ENCODE measurements around the gene GGA3. TPM values are rescaled to one million over a fixed set of nuclear protein-coding genes. Genes with fewer than 3 reads are reported as not detected.
A peak's percentile ranks its signal among the peaks of the same experiment; 100 is the strongest.

GGA3 gene
- total RNA-seq, 6 donors from 2014 or later, result 32.3 to 139 (median 55.4) TPM

DNA sequence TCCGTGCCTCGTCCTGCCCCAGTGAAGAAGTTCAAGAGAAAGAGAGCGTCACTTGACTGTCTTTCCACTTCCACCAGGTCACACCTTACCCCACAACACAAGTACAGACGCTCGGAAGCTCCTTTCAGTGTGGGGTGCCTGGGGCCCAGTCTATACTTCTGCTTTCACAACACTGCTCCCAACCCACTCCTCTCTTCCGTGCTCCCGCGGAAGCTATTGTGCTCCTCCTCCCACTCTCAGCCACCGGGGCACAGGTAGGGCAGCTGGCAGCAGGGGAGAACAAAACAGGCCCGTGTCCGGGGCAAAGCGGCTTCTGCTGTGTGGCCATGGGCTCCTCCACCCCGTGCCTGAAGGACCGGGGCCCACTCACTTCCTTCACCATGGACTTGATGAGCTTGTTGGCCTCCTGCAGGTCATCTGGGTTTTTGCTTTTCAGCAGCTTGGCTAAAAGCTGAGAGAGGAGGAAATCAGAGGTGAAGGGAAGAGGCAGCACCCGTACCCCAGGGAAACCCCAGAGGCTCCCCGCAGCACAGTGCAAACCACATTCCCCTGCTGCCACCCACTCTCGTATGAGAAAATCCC lies 18.9 kb downstream of the GGA3 start:
- Histone ChIP-seq H3K9me3 (no peaks in the 10 kb centered on the region), H3K27me3 (no peaks in the 10 kb centered on the region), H3K27ac (no peak overlapping the region), H3K4me1 (peaks cover 0 to 27% (median 0%) of the 10 kb centered on the region in 4 donors), H3K4me3 (no peak overlapping the region), H3K36me3 (peaks cover 47 to 93% (median 89%) of the 10 kb centered on the region in 4 donors)
- ATAC-seq (ENCODE audit: low FRiP score in 2 of 2) (no peak), DNase-seq (peak in 1 of 2 donors; percentile 59)
- TF ChIP-seq CTCF (IDR thresholded peaks at IDR 0.05), result no peak
- no peak for TF ChIP-seq EP300 (IDR thresholded peaks at IDR 0.05)
- TF ChIP-seq POLR2AphosphoS5 (IDR thresholded peaks at IDR 0.05), result no peak
- no peak for TF ChIP-seq POLR2A (IDR thresholded peaks at IDR 0.05)
- WGBS, 2 donors, result 80 to 82% methylated on average over 11 to 17 of the region's 17 CpGs

DNA sequence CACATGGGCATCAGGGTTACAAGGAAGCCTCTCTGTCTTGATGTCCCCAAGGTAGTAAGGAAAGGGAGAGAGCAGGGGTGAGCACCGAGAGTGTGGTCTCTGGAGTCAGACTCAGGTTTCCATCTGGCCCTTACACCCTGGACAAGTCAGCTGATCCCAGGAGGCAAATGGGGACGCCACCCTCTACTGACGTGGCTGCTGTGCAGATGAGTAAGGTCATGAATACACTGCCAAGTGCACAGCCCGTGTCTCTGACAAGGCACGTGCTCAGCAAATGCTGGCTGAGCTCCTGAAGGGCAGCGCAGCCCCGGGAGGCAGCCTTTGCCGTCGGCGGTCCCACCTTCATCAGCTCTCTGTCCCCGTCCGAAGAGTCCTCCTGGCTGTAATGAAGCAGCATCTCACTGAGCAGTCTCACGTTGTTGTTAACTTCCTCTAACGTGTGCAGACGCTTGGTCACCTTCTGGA lies 19.4 kb downstream of the GGA3 start:
- Histone ChIP-seq H3K36me3 (peaks cover 47 to 98% (median 94%) of the 10 kb centered on the region in 4 donors), H3K4me1 (peaks cover 0 to 27% (median 0%) of the 10 kb centered on the region in 4 donors), H3K27me3 (no peaks in the 10 kb centered on the region), H3K4me3 (no peak overlapping the region), H3K27ac (no peak overlapping the region), H3K9me3 (no peaks in the 10 kb centered on the region)
- 83 to 85% methylated on average over 9 to 15 of the region's 15 CpGs for WGBS, 2 donors
- TF ChIP-seq EP300 (IDR thresholded peaks at IDR 0.05) (no peak), POLR2AphosphoS5 (IDR thresholded peaks at IDR 0.05) (no peak), CTCF (IDR thresholded peaks at IDR 0.05) (no peak), POLR2A (IDR thresholded peaks at IDR 0.05) (no peak)
- ATAC-seq (ENCODE audit: low FRiP score in 2 of 2) (peak in 1 of 2 donors; percentile 71), DNase-seq (peak in 1 of 2 donors; percentile 44)

DNA sequence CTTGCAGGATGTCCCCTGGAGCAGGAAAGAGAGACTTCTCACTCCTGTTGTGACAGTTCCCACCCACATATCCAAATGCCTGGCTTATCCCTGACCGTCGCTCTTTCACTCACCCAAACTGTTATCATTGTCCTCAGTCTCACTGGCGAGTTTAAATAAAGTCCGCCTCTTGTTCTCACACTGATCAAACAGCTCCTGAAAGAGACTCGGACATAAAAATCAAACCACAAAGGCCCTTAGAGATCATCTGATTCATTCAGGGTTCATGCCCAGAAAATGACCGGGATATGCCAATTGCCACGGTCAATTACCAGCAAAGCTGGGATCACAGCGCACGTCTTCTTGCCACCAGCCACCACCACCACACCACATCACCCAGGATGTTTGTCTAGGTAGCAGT lies 19.9 kb downstream of the GGA3 start:
- peaks cover 0 to 27% (median 0%) of the 10 kb centered on the region in 4 donors for H3K4me1 ChIP-seq
- no peak overlapping the region for H3K27ac ChIP-seq
- no peak for TF ChIP-seq CTCF (IDR thresholded peaks at IDR 0.05)
- TF ChIP-seq EP300 (IDR thresholded peaks at IDR 0.05), result no peak
- no peak for TF ChIP-seq POLR2AphosphoS5 (IDR thresholded peaks at IDR 0.05)
- TF ChIP-seq POLR2A (IDR thresholded peaks at IDR 0.05), result no peak
- no peak overlapping the region for H3K4me3 ChIP-seq
- H3K27me3 ChIP-seq, result no peaks in the 10 kb centered on the region
- no peaks in the 10 kb centered on the region for H3K9me3 ChIP-seq
- WGBS, 2 donors, result 95% methylated on average over 9 of the region's 9 CpGs
- peaks cover 49 to 100% (median 99%) of the 10 kb centered on the region in 4 donors for H3K36me3 ChIP-seq
- peak in 1 of 2 donors; percentile 4 for ATAC-seq (ENCODE audit: low FRiP score in 2 of 2)
- no peak for DNase-seq

DNA sequence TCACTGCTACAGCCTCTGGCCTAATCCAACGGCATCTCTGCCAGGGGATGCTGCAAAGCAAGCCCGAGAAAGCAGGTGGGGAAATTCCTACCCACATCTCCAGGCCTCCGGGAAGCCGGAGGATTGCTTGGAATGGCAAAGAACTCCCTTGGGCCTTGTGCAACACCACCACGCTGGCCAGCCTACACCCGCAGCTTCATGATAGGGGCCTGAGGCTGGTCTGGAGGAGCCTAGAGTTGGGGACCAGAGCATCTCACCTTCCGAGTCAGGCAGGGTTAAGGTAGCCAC lies 20.3 kb downstream of the GGA3 start:
- Histone ChIP-seq H3K27ac (no peak overlapping the region), H3K4me1 (peaks cover 0 to 27% (median 0%) of the 10 kb centered on the region in 4 donors), H3K27me3 (no peaks in the 10 kb centered on the region), H3K4me3 (no peak overlapping the region), H3K9me3 (no peaks in the 10 kb centered on the region), H3K36me3 (peaks cover 51 to 100% (median 98%) of the 10 kb centered on the region in 4 donors)
- DNase-seq (no peak), ATAC-seq (ENCODE audit: low FRiP score in 2 of 2) (peak in 1 of 2 donors; percentile 13)
- TF ChIP-seq EP300 (IDR thresholded peaks at IDR 0.05), result no peak
- TF ChIP-seq POLR2A (IDR thresholded peaks at IDR 0.05), result no peak
- TF ChIP-seq POLR2AphosphoS5 (IDR thresholded peaks at IDR 0.05), result no peak
- no peak for TF ChIP-seq CTCF (IDR thresholded peaks at IDR 0.05)
- WGBS, 2 donors, result 90 to 95% methylated on average over 7 of the region's 7 CpGs
